Lung (tissue), 12 donors: ENCODE data around the gene AK2. TPM values are rescaled to one million over a fixed set of nuclear protein-coding genes. Genes with fewer than 3 reads are reported as not detected.

Source experiments
- ATAC-seq: fragments of 200-7000 bp; cut with Tn5 transposase; one replicate; pipeline ENCODE4 v1.9.1; 2020; ENCODE audit warnings: moderate number of reproducible peaks; ENCODE audit not compliant: insufficient read depth, low FRiP score
- DNase-seq, 3 donors: peaks; one replicate each; pipeline ENCODE4 v3.0.0-alpha.2; 2013 to 2017
- H3K27ac ChIP-seq, 2 donors: one replicate each; pipeline ENCODE4 v1.5.1; 2013; ENCODE audit warnings: mild to moderate bottlenecking in 2 of 2, moderate library complexity in 2 of 2, control low read depth in 1 of 2, inconsistent platforms in 1 of 2, low read depth in 1 of 2, low read length in 1 of 2
- H3K27me3 ChIP-seq, 3 donors: one replicate each; pipeline ENCODE4 v1.5.1; 2013; ENCODE audit warnings: low read length in 2 of 3; ENCODE audit not compliant: control insufficient read depth in 3 of 3, insufficient read depth in 3 of 3
- H3K36me3 ChIP-seq, 4 donors: one replicate each; pipeline ENCODE4 v1.5.1; 2013; ENCODE audit warnings: low read length in 4 of 4, mild to moderate bottlenecking in 1 of 4, moderate library complexity in 1 of 4; ENCODE audit not compliant: control insufficient read depth in 4 of 4, insufficient read depth in 4 of 4
- H3K4me1 ChIP-seq, 5 donors: one replicate each; pipeline ENCODE4 v1.5.1; 2013; ENCODE audit warnings: low read length in 5 of 5, mild to moderate bottlenecking in 2 of 5, moderate library complexity in 1 of 5; ENCODE audit not compliant: control insufficient read depth in 5 of 5, insufficient read depth in 5 of 5
- H3K4me3 ChIP-seq: one replicate; pipeline ENCODE4 v1.5.1; 2013; ENCODE audit warnings: mild to moderate bottlenecking, control low read depth, moderate library complexity
- H3K9ac ChIP-seq, 2 donors: one replicate each; pipeline ENCODE4 v1.5.1; 2013; ENCODE audit warnings: low read length in 2 of 2, control low read depth in 1 of 2; ENCODE audit not compliant: insufficient read depth in 1 of 2
- H3K9me3 ChIP-seq, 4 donors: one replicate each; pipeline ENCODE4 v1.5.1; 2013; ENCODE audit warnings: low read length in 3 of 4, mild to moderate bottlenecking in 1 of 4, moderate library complexity in 1 of 4; ENCODE audit not compliant: control insufficient read depth in 4 of 4, insufficient read depth in 3 of 4
- WGBS, 2 donors: extraction: QIAGEN DNeasy Blood & Tissue Kit; methylation state at CpG; one replicate each; pipeline ENCODE4 v1.1.7; 2013; 5-methylcytosine and 5-hydroxymethylcytosine counted together
- polyA plus RNA-seq, 2 donors: library from polyadenylated mRNA; stranded (reverse); fragments of 200-250 nt; gene quantifications; one replicate each; pipeline ENCODE4 v1.2.1, GENCODE V29; 2013
- total RNA-seq, 2 donors: library from RNA; depleted of rRNA in 1 of 2; stranded (reverse); fragments of >200 nt in 1 of 2; gene quantifications; one replicate each; pipeline ENCODE4 v1.2.1, GENCODE V29; 2014 to 2021
- TF ChIP-seq, protein P1 (sequence below): IDR thresholded peaks from 2 replicates; pipeline ENCODE4 v1.5.1; 2012; ENCODE audit warnings: mild to moderate bottlenecking; ENCODE audit errors: control extremely low read depth, extremely low read depth
- donor health status: control.
- donor health status: control.
- donor health status: Bipolar disorder and iron deficiency.
- donor health status: healthy.
- donor health status: DM: yes; HTN: yes; CAD: no.

AK2 gene
- total and polyA plus RNA-seq, 4 donors, result 86.8 to 127 (median 101) TPM

GRCh38 chr1:33015216-33015615 is 21.5 kb downstream of the AK2 start:
- Histone ChIP-seq H3K4me1 (peaks cover 0 to 26% (median 5%) of the 10 kb centered on the region in 5 donors), H3K27me3 (no peaks in the 10 kb centered on the region), H3K9me3 (no peaks in the 10 kb centered on the region), H3K9ac (no peak overlapping the region), H3K4me3 (no peak overlapping the region), H3K27ac (no peak overlapping the region), H3K36me3 (peaks cover 31 to 51% (median 32%) of the 10 kb centered on the region in 4 donors)
- TF ChIP-seq, protein P1, sequence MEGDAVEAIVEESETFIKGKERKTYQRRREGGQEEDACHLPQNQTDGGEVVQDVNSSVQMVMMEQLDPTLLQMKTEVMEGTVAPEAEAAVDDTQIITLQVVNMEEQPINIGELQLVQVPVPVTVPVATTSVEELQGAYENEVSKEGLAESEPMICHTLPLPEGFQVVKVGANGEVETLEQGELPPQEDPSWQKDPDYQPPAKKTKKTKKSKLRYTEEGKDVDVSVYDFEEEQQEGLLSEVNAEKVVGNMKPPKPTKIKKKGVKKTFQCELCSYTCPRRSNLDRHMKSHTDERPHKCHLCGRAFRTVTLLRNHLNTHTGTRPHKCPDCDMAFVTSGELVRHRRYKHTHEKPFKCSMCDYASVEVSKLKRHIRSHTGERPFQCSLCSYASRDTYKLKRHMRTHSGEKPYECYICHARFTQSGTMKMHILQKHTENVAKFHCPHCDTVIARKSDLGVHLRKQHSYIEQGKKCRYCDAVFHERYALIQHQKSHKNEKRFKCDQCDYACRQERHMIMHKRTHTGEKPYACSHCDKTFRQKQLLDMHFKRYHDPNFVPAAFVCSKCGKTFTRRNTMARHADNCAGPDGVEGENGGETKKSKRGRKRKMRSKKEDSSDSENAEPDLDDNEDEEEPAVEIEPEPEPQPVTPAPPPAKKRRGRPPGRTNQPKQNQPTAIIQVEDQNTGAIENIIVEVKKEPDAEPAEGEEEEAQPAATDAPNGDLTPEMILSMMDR, result no peak
- ATAC-seq (no peak), DNase-seq (no peak)
- 86 to 94% methylated on average over 2 of the region's 2 CpGs for WGBS, 2 donors

DNA sequence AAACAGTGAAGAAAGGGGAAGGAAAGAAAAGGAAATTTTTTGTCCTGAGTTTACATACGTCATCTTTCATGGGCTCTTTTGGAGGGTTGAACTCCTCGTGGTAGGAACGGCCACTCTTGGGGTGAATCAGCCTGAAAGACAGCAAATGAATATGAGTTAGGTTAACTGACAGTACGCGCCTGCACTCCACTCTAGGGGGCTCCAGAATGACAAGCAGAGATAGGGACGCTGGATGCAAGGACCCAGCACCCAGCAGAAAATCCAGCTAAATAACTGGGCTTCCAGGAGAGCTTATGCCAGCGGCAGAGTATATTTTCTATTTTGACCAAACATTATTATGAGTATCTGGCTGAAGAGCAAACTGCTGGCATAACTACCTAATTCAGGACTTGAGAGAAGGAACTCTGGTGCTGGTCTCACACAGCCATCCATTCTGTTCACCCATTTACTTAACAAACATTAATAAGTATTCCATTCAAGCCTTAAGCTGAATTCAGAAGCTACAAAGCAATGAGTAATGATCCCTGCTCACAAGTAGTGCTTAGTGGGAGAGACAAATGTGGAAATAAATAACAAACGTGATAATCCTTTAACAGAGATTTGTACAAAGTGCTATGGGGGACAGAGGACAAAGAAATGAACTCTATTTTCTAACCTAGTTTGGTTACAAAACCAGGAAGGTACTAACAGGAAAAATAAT is 22.1 kb downstream of the AK2 start:
- H3K27ac ChIP-seq, result no peak overlapping the region
- no peak overlapping the region for H3K9ac ChIP-seq
- H3K36me3 ChIP-seq, result peaks cover 26 to 46% (median 30%) of the 10 kb centered on the region in 4 donors
- TF ChIP-seq, protein P1, result no peak
- 86 to 90% methylated on average over 8 of the region's 8 CpGs for WGBS, 2 donors
- DNase-seq (no peak), ATAC-seq (no peak)
- no peaks in the 10 kb centered on the region for H3K9me3 ChIP-seq
- peaks cover 0 to 27% (median 5%) of the 10 kb centered on the region in 5 donors for H3K4me1 ChIP-seq
- H3K27me3 ChIP-seq, result no peaks in the 10 kb centered on the region
- H3K4me3 ChIP-seq, result no peak overlapping the region

GRCh38 chr1:33013791-33014190 is 22.9 kb downstream of the AK2 start:
- no peak for ATAC-seq
- Histone ChIP-seq H3K9ac (no peak overlapping the region), H3K4me3 (no peak overlapping the region), H3K27ac (no peak overlapping the region), H3K4me1 (peaks cover 0 to 36% (median 5%) of the 10 kb centered on the region in 5 donors), H3K36me3 (peaks cover 21 to 38% (median 29%) of the 10 kb centered on the region in 4 donors), H3K9me3 (no peaks in the 10 kb centered on the region), H3K27me3 (no peaks in the 10 kb centered on the region)
- TF ChIP-seq, protein P1, result no peak
- no peak for DNase-seq
- 70 to 85% methylated on average over 1 of the region's 1 CpG for WGBS, 2 donors
